NCI-H345 (cell line): Measurements from ENCODE around the gene GAREM2.

Experiments
- DNase-seq: peaks from one replicate; lab custom pipeline; 2025; lab: John Stamatoyannopoulos, UW

Gene GAREM2

GRCh38 chr2:26169681-26170414, 3.0 kb upstream of the GAREM2 start:
- DNase-seq = no peak

DNA sequence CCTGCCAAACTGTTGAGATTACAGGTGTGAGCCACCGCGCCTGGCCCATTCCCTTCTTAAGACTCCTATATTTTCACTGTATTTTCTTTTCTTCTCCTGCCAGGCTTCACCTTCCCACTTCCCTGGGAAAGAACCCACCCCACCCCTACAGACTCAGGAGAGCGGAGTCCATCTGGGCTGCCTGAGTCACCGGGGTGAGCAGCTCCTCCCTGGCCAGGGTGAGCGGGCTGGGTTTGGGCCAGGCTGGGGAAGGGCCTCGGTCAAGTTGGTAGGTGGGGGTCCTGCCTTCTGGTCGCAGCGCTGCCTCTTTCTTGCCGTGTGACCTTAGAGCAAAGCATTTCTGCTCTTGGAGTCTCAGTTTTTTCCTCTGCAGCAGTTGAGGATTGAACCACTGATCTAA, 2.1 kb upstream of the GAREM2 start:
- DNase-seq = no peak

DNA sequence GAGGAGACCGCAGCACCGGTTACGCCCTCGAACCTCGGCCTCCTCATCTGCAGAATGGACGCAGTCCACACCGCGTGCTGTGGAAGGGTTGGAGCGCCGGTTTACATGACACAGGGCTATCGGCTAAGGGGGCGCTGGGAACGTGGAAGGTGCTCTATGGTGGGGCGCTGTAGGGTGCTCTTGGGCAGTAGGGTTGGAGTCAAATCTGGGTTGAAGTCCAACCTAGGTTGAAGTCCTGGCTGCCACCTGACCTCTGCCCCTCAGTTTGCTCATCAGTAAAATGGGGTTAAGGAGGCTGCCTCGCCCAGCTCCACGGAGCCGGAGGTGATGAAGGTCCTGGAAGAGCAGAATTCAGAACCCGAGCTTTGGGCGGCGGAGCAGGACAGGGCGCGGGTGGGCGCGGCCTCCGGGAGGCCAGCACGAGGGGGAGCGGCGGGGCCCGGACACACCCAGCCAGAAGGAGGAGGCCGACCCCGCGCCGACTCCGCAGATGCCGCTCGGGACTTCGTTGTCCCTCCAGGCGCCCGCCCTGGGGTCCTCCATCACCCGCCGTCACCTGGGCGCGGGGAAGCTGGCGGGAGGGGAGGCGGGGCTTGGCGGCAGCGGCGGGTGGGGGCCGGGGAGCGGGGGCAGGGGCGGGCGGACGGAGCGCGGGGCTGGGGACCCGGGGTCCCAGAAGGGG, 558 bp upstream of the GAREM2 start:
- DNase-seq = peak; percentile 48

DNA sequence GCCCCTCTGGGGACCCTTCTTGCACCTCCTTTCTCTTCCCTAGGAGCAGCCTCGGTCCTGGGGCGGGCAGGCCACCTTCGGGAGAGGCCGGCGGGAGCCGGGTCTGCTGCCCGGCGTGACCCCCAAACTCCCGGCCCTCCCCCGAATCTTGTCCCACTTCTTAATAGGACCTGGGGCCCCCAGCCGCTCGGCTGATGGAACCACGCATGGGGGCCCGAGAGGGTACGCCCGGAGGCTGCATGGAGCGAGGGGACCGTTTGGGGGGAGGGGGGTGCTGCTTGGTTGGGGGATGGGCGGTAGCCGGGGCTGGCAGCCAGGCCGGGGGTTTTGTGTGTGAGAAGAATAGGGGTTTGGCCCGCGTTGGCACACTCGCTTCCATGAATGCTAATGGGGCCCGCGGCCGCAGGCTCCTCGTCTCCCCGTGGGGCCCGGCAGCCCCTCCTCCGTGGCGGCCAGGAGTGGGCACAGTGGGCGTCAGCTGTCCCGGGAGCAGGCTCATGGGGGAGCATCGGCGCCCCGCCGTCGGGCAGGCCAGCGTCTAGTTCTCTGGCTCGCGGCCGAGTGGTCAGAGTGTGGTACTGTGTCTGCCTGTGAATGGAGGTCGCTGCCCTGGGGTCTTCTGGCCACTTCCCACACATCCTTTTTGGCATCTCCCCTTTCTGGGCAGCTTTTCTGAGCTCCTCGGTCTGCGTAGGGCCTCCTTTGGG, 1.0 kb downstream of the GAREM2 start:
- peak; percentile 26 for DNase-seq

GRCh38 chr2:26174691-26175465, 2.0 kb downstream of the GAREM2 start:
- DNase-seq = no peak

GRCh38 chr2:26175466-26176278, 2.8 kb downstream of the GAREM2 start:
- no peak for DNase-seq

GRCh38 chr2:26176279-26176615, 3.4 kb downstream of the GAREM2 start:
- no peak for DNase-seq

GRCh38 chr2:26177122-26177521, 4.2 kb downstream of the GAREM2 start:
- no peak for DNase-seq

DNA sequence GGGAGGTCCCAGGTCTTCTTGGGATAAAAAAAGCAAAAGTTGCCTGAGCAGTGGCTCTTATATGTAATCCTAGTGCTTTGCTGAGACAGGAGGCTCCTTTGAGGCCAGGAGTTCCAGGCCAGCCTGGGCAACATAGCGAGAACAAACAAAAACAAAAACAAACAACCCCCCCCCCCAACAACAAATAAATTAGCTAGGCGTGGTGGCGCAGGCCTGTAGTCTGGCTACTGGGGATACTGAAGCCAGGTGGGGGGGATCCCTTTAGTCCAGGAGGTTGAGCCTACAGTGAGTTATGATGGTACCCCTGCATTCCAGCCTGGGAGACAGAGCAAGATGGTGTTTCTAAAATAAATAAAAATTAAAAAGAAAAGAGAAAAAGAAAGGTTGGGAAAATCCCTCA, 5.4 kb downstream of the GAREM2 start:
- no peak for DNase-seq

DNA sequence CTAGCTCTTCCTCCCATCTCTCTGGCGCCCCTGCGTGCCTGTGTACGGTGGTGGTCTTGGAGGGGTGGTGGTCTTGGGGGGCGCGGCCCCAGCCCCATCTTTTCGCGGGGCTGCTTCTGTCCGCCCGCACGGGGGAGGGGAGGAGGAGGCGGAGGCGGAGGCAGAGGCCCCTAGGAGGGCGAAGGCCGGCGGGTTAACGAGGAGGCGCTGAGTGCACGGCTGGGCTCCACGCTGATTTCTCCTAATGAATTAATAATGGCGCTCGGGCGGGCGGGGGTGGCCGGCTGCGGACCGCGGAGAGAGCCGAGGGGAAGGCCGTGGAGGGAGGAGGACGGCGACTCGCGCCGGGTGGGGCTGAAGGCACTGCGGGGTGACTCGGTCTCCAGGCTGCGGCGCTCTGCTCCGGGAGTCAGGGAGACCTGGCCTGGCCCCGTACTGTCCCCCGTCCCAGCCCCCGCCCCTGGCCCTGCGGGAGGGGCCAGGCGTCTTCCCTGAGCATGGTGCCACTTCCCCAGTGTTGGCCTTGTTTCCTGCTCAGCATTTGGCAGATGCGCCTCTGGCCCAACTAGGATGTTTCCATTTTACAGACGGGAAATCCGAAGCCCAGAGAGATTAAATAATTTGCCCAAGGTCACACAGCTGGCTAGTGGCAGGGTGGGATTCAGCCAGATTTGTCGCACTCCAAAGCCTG, 6.0 kb downstream of the GAREM2 start:
- DNase-seq = no peak

DNA sequence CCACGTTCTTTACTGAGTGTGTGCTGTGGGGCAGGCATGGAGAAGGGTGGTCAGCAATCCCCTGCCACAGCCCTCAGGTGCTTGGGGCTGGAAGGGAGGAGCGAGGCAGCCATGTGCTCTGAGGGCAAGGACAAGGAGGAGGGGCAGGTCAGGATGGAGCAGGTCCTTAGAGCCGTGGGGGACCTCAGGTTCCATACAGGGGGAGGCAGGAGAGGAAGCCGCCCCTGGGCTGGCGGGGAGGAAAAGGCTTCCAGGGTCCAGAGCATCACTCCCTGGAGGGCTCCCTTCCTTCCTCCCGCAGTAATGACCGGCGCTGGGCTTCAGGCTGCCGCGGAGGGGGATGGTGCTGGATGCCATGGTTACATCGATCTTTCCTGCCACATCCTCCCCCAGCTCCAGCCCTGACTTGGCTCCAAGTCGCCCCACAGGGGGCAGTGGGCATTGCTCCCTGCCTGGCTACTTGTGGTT, 6.6 kb downstream of the GAREM2 start:
- DNase-seq = no peak

DNA sequence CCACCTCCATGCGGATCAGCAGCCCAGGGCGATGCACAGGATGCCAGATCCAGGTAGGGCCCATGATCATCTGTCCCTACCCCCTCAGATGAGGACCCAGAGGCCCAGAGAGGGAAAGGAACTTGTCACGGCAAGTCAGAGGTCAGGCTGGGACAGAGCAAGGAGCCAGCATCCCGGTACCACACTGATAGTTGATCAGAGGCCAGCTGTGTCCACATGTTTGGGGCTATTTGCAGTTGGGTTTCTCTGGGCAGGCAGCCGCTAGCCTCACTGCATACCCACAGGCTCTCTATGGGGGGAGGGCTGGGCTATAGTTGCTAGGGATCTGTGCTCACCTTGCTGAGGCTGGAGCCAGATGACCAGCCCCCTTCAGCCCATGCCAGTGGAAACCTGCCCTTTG, 9.6 kb downstream of the GAREM2 start:
- no peak for DNase-seq

GRCh38 chr2:26182887-26183630, 10.2 kb downstream of the GAREM2 start:
- no peak for DNase-seq

GRCh38 chr2:26184121-26184520, 11.2 kb downstream of the GAREM2 start:
- no peak for DNase-seq

- DNase-seq = no peak
Observed at GRCh38 chr2:26184555-26185303, 11.8 kb downstream of the GAREM2 start.

GRCh38 chr2:26185304-26185928, 12.5 kb downstream of the GAREM2 start:
- no peak for DNase-seq

DNA sequence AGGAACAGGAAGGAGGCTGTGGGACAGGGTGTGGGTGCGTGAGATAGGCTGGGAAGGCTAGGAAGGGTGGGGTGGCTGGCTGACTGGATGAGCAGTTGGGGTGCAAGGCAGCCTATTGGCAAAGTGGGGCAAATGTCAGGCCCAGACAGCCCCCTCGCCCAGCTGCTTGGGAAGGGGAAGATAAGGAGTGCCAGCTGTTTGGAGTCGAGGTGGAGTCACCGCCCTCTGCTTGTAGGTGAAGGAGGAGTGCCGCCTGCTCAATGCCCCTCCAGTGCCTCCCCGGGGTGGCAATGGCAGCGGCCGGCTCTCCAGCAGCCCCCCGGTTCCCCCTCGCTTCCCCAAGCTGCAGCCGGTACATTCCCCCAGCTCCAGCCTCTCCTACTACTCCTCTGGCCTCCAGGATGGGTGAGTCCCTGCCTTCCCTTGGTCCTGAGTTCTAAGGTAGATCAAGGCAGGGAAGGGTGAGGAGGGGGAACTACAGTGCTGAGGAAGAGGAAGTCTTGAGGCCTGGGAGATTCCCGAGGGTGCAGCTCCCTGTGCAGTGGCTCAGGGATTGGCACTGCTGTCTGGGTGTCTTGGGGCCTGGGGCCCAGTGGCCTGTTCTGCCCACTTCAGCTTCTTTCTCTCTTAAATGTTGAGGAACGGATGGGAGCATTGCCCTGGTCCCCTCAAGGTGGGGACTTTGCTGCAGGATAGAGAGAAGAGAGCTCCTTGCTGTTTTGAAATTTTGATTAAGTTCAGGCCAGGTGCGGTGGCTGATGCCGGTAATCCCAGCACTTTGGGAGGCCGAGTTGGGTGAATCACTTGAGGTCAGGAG, 13.3 kb downstream of the GAREM2 start:
- no peak for DNase-seq

DNA sequence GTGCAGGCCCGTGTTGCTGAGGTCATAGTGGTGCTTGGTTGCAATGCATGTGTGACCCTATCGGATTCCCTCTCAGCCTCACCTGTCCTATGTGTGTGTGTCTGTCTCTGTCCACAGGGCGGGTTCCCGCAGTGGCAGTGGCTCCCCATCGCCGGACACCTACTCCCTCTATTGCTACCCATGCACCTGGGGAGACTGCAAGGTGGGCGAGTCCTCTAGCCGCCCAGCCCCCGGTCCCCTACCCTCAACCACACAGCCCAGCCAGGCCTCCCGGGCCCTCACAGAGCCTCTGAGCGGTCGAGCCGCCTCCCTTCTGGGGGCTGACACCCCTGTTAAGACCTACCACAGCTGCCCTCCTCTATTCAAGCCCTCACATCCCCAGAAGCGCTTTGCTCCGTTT, 14.2 kb downstream of the GAREM2 start:
- DNase-seq = no peak
